Activated T-helper 1 cell treated with anti-CD3 and anti-CD28 coated beads, Interleukin-2, amount 50 U/mL, for 16 hours (primary cell): ENCODE results near the gene UBAP2L.
"Not testable (repeated sequence)": the region's sequence is repeated elsewhere in the genome, so short reads cannot be mapped to it uniquely, and the experiment has no call there.

Experiments
- DNase-seq, 2 donors: peaks; one replicate each; pipeline ENCODE4 v3.0.0-alpha.2; 2020; ENCODE audit warnings: low read depth in 1 of 2, low spot score in 1 of 2

UBAP2L gene

DNA sequence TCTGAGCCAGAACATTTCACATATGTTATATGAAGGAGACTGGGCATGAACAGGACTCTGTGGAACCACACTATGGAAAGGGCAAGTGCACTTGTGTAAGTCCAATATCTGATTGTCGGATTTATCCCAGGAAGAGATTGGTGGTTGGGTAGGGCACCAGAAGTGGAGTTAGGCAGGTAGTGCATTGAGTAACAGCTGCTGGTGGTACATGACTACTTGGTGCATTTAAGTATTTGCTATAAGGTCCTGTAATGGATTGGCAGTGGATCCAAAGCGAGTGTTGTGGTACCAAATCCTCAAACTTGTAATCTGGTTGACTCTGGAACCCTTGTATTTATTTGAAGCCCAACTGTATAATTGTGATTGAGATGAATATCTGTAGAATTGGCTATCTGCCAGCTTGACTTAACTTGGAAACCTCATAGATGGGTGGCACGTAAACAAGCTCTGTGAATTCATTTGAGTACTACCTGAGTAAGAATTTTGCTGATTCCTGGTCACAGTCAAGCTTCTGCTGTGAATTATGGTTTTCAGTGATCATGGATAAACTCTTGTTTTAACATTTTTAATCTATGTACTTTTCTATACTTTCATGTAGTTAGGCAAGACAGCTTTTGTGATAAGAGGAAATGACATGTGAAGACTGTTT, 21.1 kb downstream of the UBAP2L start:
- DNase-seq: no peak

DNA sequence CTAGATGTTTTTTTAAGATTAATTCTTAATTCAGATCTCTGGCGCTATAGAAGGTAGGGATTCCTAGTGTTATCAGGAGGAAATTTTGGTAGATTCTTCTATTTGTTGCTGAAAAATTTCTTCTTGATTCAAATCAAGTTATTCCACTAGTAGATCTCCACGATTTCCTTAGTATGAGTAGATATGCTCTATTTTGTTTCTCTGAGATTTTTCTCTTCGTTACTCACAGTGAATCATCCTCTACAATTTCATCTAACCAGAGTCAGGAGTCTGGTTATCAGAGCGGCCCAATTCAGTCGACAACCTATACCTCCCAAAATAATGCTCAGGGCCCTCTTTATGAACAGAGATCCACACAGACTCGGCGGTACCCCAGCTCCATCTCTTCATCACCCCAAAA, 32.9 kb downstream of the UBAP2L start:
- no peak for DNase-seq

DNA sequence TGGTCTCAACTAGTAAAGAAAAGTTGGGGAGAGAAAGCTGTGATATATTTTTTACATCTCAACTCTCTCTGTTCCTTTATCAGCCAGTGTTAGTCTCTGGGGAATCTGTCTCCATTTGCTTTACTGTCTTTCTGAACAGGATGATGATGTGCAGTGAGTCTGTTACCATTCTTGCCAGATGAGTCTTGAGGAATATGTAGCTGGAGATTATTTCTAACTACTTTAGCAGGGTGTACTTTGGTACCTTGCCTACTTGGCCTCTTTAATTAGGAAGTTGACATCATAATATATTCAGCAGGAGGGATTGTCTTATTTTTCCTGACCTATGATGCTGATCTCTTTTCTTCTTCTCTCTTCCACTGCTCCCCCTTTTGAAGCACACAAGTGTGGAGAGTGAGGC, 35.9 kb downstream of the UBAP2L start:
- DNase-seq: no peak

DNA sequence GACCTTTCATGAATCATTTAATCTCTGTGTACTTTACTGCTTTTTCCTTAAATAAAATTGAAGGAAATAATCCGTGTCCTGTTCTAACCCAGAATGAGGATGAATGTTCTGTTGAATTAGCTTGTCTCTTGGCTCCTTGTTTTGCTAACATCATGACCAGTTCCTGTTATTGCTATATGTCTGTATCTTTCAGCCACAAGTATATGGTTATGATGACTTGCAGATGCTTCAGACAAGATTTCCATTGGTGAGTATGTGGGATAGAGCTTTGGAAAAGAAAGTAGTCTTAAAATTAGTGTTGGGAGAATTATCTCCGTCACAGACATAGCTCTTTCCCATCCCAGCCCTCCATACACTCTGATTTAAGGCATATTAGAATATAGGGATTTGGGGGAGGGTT, 38.0 kb downstream of the UBAP2L start:
- DNase-seq: no peak

DNA sequence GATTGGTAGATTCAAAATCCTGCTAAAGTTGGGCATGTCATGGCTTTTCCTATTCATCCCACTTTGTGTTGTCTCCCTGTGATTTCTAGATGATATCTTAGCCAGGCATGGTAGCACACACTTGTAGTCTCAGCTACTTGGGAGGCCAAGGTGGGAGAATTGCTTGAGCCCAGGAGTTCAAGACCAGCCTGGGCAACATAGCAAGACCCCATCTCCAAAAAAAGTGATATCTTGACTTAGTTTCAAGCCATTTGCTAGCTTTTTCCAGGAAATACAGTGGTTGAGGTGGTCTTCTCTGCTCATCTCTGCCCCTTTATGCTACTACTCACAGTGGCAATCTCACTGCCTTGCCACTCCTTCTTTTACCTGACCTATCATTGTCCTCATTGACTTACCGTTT, 39.4 kb downstream of the UBAP2L start:
- no peak for DNase-seq

DNA sequence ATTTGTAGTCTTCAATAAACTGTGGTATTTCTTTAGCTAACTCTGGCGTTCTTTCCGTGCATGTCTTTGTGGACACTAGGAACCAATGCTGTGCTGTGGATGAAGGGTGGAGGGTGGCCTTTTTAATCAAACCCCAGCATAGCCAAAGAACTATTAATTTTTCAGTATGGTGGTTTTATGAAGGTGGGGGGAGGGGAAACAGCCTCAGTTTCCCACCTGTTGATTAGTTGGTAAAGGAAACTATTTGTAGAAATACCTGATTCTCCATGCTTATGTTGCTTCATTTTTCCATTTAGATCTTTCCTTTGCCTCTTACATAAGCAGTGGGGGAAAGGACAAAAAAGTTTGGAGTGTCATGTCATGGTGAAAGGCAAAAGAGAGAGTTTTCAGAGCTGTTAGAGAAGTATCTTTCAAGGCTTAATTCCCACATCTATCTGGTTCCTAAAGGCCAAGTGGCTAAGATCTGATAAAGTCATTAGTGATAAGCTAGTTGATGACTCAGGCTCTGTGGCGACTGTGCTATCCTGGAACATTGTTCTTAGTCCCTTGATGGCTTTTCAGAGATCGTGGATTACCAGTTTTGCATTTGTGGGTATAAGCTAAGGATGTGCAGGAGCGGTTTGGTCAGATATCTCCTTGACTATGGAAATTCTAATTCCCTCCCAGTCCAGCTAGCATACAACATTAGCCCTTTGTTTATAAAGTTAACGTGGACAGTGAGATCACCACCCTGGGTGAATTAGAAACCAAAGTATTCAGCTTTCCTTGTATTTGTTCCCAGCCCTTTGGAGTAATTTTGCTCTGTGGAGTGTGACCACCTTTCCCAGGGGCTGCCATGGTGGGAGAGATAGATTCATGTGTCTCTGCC, 42.9 kb downstream of the UBAP2L start:
- no peak for DNase-seq

DNA sequence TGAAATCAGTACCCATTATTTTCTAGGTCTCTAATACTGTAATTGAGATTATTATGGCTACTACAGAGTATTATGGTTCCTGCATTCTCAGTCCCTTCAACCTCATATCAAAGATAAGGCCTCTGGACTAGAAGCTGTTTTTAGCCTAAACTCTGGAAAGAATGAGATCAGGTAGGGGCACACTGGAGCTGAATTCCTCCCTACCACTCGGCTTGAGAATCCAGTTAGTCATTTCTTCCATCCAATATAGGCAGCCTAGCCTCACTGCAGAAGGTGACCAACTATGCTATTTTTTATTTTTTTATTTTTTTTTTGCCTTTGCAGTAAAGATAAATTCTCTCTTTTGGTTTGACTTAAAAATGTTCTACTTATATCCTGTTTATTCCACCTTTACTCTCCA, 43.7 kb downstream of the UBAP2L start:
- DNase-seq: no peak

DNA sequence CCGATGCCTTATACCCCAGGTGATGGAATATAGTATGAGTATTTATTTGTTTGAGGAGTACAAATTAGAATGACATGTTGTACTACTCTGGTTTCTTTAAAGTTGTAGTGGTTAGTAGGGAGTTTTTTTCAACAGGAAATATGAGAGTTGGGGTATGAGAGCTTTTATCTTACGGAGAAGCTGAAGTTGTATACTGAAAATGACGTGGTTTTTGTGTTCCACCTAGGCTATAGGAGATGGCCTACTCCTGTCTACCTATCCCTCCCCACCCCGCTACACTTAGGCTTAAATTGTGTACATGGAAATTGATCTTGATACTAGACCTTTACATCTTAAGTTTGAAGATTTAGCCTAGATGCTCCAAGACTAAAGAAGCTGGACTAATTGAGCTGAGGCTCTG, 44.8 kb downstream of the UBAP2L start:
- no peak for DNase-seq

DNA sequence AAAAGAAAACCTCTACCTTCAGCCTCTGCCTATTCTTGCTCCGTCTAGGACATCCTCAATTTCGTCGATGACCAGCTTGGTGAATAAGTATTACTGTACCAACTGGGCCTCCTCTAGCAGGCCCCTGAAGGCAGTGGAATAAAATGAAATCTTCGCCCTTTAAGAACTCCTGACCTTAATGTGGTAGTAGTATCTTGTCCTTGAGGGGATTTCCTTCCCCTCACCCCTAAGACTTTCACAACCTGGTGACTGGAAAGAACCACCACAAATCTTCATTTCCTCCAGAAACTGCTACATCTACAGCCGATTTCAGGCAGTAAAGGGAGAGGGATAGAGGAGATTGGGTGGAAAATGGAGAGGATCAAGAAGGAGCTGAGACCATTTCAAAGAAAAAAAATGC, 50.1 kb downstream of the UBAP2L start:
- no peak for DNase-seq

DNA sequence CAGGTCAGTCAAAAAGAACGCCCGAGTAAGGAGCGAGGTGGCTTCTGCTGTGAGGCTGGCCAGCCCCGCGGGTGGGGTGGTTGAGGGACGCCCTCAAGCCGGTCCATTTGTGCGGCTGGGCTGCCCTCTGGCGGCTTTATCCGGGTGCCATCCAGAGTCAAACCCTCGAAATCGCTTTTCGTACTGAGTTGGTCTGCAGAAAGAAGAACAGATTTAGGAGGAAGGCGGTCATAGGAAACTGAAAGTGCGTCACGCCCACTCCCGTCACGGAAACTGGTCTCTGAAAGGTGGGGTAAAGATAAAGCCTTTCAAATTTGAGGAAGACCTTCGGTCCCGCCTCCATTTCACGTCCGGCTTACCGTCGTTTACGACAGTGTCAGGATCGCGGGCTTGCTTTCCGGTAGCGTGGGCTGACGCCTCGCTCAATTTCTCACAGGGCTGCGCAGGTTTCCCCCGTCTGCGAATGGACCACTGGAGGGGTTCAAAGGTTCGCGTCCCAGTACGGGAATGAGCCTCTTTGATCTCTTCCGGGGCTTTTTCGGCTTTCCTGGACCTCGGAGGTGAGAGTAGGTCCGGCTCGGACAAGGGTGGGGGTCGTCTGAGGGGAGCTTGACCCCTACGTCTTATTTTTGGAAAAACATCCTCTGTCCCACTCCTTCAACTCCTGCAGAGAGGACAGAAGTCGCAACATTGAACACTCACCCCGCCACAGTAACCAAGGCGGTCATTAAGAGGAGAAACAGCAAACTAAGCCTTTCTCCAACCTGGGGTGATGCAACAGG, 51.7 kb downstream of the UBAP2L start, which contains the start of gene HAX1:
HAX1 (plus strand) TSS at position 413 of the 782 bp plus-strand sequence; CDS start at position 508, 95 bp downstream.
- peak; percentile 87 to 92 for DNase-seq

DNA sequence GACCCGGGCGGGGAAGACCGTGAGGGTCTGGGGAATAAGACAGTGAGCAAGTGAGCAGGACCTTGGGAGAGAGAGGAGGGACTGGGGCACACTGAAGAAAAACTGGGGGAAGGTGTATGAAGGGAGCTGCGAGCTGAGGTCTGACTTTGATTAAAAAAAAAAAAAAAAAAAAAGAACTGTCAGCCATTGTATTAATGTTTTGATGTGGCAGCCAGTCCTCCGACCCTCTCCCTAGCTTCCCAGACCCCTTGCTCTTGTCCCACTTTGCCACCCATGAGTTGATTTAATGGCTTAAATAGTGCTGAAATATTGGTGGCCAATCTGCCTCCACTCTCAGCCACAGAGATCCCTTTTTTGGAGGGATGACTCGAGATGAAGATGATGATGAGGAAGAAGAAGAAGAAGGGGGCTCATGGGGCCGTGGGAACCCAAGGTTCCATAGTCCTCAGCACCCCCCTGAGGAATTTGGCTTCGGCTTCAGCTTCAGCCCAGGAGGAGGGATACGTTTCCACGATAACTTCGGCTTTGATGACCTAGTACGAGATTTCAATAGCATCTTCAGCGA, 52.3 kb downstream of the UBAP2L start:
- no peak for DNase-seq

DNA sequence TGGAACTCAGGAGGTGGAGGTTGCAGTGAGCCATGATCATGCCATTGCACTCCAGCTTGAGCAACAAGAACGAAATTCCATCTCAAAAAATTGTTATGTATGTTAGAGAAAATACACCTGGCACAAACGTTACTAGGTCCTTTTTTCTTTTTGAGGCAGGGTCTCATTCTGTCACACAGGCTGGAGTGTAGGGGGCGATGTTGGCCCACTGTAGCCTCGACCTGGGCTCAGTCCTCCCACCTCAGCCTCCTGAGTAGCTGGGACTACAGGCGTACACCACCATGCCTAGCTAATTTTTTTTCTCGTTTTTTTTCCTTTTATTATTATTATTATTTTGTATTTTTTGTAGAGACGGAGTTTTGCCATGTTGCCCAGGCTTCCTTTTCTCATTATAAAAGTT, 56.0 kb downstream of the UBAP2L start:
- DNase-seq: no peak

DNA sequence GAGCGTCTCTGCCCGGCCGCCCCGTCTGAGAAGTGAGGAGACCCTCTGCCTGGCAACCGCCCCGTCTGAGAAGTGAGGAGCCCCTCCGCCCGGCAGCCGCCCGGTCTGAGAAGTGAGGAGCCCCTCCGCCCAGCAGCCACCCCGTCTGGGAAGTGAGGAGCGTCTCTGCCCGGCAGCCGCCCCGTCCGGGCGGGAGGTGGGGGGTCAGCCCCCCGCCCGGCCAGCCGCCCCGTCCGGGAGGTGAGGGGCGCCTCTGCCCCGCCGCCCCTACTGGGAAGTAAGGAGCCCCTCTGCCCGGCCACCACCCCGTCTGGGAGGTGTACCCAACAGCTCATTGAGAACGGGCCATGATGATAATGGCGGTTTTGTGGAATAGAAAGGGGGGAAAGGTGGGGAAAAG, 66.8 kb downstream of the UBAP2L start:
- not testable (repeated sequence) for DNase-seq

DNA sequence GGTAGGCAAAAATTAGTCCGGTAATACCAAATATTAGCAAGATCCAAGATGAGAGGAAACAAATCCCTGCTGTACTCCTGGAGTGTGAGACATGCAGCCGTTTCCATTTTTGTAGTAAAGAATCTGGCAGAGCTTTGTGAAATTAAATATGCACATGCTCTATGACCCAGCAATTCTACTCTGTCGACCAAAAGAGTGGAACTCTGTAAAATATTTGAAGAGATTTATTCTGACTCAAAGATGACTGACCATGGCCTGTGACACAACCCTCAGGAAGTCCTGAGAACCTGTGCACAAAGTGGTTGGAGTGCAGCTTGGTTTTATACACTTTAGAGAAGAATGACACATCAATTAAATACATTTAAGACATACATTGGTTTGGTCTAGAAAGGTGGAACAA, 67.9 kb downstream of the UBAP2L start:
- DNase-seq: no peak

DNA sequence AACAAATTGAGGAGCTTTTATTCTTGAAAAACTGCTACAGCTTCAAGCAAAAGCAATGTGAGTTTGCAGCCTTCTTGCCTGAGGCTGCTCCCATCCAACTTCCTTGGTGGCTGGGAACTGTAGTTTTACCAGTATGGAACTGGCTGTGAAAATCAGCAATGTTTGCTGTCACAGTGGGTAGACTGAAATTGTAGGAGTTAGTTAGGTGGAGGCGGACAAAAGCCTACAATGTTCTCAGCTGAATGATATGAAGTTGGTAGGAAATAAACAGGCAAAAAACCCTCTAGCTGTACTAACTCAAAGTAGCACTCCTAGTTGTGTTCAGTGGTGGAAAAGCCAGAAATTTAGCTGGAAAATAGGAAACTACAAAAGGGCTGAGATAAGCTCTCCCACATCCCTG, 70.2 kb downstream of the UBAP2L start:
- DNase-seq: no peak

DNA sequence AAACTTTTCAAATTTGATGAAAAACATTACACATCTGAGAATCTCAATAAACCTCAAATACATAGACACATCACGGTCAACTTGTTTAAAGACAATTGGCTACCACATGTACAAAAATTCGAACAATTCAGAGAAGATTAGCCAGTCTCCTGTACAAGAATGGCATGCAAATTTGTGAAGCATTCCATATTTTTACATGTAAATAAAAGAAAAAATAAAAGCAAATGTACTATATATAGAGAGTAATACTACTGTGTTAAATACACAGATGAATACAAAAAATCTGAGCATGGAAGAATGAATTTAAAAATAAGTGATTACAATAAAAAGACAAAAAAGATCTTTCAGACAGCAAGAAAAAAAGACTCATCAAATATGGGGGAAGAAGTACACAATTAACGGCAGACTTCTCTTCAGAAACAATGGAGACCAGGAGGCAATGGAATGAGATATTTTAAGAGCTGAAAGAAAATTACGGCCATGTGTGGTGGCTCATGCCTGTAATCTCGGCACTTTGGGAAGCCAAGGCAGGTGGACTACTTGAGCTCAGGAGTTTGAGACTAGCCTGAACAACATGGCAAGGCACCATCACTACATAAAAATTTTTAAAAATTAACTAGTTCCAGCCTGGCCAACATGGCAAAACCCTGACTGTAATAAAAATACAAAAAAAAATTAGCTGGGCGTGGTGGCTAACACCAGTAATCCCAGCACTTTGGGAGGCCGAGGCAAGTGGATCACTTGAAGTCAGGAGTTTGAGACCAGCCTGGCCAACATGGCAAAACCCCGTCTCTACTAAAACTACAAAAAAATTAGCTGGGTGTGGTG, 74.9 kb downstream of the UBAP2L start:
- DNase-seq: no peak

DNA sequence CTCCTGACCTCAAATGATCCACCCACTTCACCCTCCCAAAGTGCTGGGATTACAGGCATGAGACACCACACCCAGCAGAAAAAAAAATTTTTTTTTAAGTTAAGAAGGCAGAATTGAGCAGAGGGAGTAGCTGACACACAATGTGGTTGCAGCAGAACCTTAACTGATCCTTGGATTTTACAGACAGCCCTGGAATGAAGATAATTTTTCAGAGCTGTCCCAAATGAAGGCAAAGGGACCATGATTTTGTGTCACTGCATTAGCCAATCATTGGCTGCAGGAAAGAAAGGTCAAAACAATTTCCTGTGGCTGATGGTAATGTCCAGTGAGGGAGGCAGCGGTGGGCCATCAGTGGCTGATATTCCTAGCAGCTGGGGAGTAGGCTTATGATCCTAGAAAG, 80.8 kb downstream of the UBAP2L start:
- DNase-seq: no peak

DNA sequence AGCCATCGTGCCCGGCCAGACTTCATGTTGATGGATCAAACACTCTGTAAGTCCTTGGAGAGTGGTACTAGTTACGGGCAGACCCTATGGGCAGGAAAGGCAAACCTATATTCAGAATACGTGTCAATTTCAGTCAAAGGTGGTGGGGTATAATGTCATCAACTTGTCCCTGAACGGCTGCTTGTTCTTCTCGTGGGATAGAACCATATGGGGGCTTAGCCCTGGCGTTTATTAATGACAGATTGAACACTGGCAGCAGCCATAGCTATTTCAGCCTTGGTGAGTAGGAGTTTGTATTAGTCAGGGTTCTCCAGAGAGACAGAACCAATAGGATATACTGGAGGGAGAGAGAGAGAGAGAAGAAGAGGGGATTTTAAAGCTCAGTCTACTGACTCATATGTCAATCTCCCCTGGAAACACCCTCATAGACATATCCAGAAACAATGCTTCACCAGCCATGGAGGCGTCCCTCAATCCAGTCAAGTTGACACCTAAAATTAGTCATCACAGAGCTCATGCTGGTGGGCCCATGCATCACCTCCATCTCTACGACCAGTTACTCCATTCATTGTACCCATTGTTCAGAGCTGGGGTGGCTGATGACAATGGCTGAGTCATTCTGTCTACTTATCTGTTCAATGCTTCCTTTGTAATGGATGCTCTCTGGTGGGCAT, 84.0 kb downstream of the UBAP2L start:
- no peak for DNase-seq

DNA sequence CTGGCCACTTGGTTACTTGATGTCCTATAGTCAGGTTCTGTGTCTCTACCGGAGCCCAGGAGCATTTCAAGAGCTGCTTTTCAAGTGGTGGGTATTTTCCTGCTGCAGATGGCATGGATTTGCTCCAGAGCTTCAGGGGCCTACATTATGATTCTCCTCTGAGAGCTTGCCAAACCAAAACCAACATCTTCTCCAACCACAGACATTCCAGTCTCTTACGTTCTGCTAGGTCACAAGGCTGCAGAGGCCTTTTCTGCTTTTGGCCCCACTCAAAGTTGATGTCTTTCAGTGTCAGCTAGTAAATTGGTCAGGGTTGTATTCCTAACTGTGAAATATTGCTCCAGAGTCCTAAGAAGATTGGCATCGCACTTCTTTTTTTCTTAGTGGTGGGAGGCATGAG, 85.4 kb downstream of the UBAP2L start:
- no peak for DNase-seq

DNA sequence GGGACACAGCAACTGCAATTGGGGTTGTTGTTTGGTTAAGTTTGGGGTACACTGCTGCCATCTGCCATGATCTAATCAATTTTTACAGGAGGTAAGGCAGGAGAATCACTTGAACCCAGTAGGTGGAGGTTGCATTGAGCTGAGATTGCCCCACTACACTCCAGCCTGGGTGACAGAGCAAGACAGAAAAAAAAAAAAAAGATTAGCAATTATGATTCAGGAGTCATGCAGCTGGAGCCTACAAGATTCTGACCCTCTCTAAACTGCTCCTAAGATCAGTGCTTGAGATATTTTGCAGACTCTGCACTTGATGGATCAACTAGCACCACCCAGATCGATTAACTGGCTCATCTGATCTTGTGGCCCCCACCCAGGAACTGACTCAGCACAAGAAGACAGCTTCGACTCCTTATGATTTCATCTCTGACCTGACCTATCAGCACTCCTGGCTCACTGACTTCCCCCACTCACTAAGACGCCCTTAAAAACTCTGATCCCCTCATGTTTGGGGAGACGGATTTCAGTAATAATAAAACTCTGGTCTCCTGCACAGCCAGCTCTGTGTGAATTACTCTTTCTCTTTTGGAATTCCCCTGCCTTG, 87.0 kb downstream of the UBAP2L start:
- DNase-seq: not testable (repeated sequence)
